LoVo (cell line): Measurements from ENCODE around the gene ALDH1A3.

Experiments used
- DNase-seq: peaks from one replicate; pipeline ENCODE4 v3.0.0-alpha.2; 2016; ENCODE audit warnings: low spot score

The ALDH1A3 gene

DNA sequence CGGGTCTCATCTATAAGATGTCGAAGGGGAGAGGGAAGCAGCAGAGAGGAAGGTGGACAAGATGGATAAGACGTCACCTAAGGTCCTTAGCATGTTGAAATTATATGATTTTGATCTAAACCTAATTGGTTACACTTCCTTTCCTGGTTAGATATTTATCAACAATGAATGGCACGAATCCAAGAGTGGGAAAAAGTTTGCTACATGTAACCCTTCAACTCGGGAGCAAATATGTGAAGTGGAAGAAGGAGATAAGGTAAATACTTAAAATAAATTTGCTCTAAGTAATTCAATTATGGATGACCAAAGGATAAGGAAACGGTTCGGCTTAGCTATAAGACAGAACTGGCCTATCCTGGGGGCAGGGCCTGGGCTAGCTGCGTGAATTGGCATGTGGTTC lies 5.5 kb downstream of the ALDH1A3 start:
- DNase-seq = no peak

GRCh38 chr15:100885811-100886210 lies 6.2 kb downstream of the ALDH1A3 start:
- no peak for DNase-seq

GRCh38 chr15:100887211-100887913 lies 7.7 kb downstream of the ALDH1A3 start:
- no peak for DNase-seq

- DNase-seq = no peak
Measured at GRCh38 chr15:100889385-100890050, 9.9 kb downstream of the ALDH1A3 start.

GRCh38 chr15:100890051-100890720 lies 10.6 kb downstream of the ALDH1A3 start:
- DNase-seq = no peak

DNA sequence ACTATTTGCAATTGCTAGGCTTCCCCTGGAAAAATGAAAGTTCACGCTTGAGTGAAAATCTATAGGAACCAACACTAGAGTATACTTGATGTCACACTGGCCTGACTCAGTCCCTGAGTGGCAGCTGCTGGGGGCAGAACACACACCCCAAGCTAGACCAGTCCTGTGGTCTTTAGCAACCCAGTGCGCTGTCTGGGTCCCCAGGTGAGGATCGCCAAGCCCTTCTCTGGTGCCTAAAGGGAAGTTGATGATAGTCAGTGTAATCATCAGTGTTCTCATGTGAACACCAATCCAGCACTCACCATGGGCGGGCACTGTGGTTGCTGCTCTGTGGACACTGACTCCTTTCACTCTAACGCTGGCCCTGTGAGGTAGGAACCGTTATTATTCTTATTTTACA lies 11.2 kb downstream of the ALDH1A3 start:
- no peak for DNase-seq

- DNase-seq = no peak
Measured at GRCh38 chr15:100891307-100892012, 11.8 kb downstream of the ALDH1A3 start.

DNA sequence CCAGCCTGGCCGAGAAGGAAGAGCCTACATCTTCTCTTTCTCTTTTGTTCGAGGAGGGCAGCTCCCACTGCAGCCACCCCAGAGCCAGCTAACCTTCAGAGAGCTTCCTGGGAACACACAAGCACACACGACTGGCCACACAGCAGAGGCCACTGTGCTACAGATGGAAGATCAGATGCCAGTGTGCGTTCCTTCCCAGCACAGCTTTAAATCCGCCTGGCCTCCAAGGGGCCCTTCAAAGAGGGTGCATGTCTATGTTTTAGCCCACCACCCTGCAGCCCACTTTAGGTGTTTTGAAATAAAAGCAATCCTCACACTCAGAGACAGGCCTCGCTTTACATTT lies 12.4 kb downstream of the ALDH1A3 start:
- no peak for DNase-seq

GRCh38 chr15:100893261-100893963 lies 13.8 kb downstream of the ALDH1A3 start:
- DNase-seq = no peak

DNA sequence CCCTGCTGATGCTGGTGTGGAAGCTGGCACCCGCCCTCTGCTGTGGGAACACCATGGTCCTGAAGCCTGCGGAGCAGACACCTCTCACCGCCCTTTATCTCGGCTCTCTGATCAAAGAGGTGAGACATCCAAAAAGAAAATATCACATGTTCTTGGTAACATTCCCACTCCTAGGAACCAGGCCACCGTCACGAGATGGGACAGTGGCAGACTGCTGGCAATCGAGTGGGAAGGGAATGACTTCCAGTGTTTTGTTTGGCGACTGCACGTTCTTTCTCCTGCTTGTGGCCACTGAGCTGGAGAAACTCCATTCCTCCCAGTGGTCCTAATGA lies 14.3 kb downstream of the ALDH1A3 start:
- no peak for DNase-seq

GRCh38 chr15:100895721-100896120 lies 16.1 kb downstream of the ALDH1A3 start:
- no peak for DNase-seq

- DNase-seq = no peak
Measured at GRCh38 chr15:100897221-100898151, 17.9 kb downstream of the ALDH1A3 start.

- DNase-seq = no peak
Measured at GRCh38 chr15:100898152-100898490, 18.5 kb downstream of the ALDH1A3 start.

GRCh38 chr15:100898661-100899462 lies 19.2 kb downstream of the ALDH1A3 start:
- no peak for DNase-seq

DNA sequence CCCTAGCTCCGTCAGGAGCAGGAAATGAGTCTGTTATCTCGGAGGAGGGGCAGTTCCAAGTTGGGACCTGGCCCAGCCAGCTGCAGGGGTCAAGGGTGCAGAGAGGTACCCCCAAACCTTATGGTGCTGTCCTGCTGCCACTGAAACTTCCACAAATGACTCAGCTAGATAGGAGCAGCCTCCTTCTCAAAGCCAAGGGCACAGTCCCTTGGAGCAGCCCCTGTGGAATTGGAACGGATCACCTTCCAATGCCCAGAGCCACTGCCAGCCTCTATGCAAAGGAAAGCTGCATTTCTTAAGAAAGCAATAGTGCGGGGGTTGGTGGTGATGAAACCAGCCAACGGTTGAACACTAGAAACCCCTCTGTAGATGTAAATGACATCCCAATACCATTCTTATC lies 20.0 kb downstream of the ALDH1A3 start:
- no peak for DNase-seq

- no peak for DNase-seq
Measured at GRCh38 chr15:100900136-100900794, 20.6 kb downstream of the ALDH1A3 start.

GRCh38 chr15:100900795-100901169 lies 21.2 kb downstream of the ALDH1A3 start:
- no peak for DNase-seq

DNA sequence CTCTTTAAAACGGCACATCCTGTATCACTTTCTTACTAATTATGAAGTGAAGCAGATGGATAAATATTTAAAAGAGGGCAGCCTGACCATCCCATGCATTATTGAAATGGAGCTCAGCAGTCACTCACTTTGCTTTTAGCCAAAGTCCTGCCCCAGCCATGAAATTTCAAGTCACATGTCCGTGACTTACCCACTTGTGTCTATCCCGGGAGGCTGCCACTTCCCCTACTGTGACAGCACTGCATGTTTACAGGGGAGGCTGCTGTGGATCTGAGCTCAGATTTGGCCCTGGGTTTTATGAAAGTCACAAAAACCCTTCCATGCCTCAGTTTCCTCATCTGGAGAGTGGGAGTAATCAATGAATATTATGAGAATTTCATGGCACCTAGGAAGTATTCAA lies 21.7 kb downstream of the ALDH1A3 start:
- no peak for DNase-seq

DNA sequence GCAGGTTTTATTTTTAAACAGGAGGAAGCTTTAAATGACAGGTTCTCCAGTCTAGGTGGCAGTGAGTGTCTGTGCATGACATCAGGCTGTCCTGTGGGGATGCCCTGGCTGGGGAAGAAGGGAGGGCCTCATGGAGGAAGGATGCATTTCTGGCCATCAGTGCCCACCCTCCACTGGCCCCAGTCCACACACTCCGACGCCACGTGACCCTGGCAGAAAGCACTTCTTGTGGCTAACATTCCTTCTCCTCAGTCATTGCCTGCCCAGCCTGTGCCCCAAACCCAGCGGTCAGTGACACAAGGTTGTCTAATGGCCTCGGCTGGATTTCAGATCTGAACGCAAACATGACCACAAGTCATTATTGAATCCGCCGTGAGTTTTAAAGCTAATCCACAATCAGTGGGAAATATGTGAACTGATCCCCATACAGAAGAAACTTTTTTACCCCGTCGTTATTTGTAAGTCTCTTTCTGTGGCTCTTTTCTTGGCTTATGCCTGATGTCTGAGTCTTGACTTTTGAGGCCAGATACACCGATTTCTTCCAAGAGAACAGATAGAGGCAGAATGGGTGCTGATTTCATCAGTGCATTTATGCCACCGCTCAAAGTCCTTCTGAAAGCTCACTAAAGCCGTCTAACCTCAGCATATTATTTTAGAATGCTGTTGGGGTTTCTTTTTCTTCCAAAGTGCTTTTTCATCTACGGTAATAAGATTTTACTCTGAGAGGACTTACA lies 22.2 kb downstream of the ALDH1A3 start:
- no peak for DNase-seq
